GM12878 (cell line): Measurements from ENCODE around the gene HBB. TPM values are rescaled to one million over a fixed set of nuclear protein-coding genes. Genes with fewer than 3 reads are reported as not detected.

Experiments used
- ATAC-seq: fragments of 200-7000 bp; cut with Tn5 transposase; 3 replicates; pipeline ENCODE4 v1.9.1; 2020; ENCODE audit warnings: mild to moderate bottlenecking, moderate library complexity
- BruUV-seq: library from RNA; stranded (reverse); fragments of 400-500 nt; replicated peaks from 2 replicates; lab custom pipeline; 2021; lab: Mats Ljungman, UMichigan
- CTCF ChIA-PET: fragments of 300-600 bp; sonication (Branson Sonifier 250); formaldehyde crosslinking; extraction: SDS; loops from one replicate; lab custom pipeline; 2021; ENCODE audit warnings: inconsistent platforms; lab: Yijun Ruan, JAX
- POLR2A ChIA-PET: fragments of 350-600 bp; formaldehyde crosslinking; extraction: SDS; loops from one replicate; lab custom pipeline; 2021; ENCODE audit warnings: inconsistent platforms; lab: Charles Lee
- RAD21 ChIA-PET: fragments of 300-600 bp; sonication (Branson Sonifier 250); formaldehyde crosslinking; loops from one replicate; lab custom pipeline; 2023; ENCODE audit warnings: antibody characterized with exemption; ENCODE audit not compliant: unreplicated experiment; lab: Charles Lee
- SMC1A ChIA-PET: fragments of 300-600 bp; sonication (Branson Sonifier 250); formaldehyde crosslinking; loops from one replicate; lab custom pipeline; 2023; ENCODE audit not compliant: unreplicated experiment, uncharacterized antibody; lab: Charles Lee
- DNase-seq: peaks from one replicate; pipeline ENCODE4 v3.0.0-alpha.2; 2011; ENCODE audit warnings: low read depth, low spot score
- FAIRE-seq: peaks from 3 replicates; lab custom pipeline; 2011; peaks lifted over from hg19 to GRCh38; lab: Jason Lieb, UNC
- H2AFZ ChIP-seq: 2 replicates; pipeline ENCODE4 v1.6.0; 2011; ENCODE audit warnings: low read depth, low read length, control low read depth; ENCODE audit not compliant: control insufficient read depth
- H3K27ac ChIP-seq: 2 replicates; pipeline ENCODE4 v1.5.1; 2011; ENCODE audit warnings: control low read depth; ENCODE audit not compliant: control insufficient read depth, insufficient read depth
- H3K27me3 ChIP-seq, 2 experiments: replicated peaks in 1 of 2; 2 replicates each; pipeline versions ENCODE4 v1.6.0 to v1.6.1; 2011; ENCODE audit warnings: low read length in 1 of 2; ENCODE audit not compliant: control insufficient read depth in 2 of 2, insufficient read depth in 2 of 2
- H3K36me3 ChIP-seq, 2 experiments: 2 replicates each; pipeline ENCODE4 v1.5.1; 2011; ENCODE audit warnings: low read length in 1 of 2; ENCODE audit not compliant: control insufficient read depth in 2 of 2, insufficient read depth in 2 of 2
- H3K4me1 ChIP-seq: 2 replicates; pipeline ENCODE4 v1.6.1; 2011; ENCODE audit warnings: mild to moderate bottlenecking, low read length, moderate library complexity, mixed read lengths; ENCODE audit not compliant: control insufficient read depth, insufficient read depth
- H3K4me2 ChIP-seq: 2 replicates; pipeline ENCODE4 v1.6.0; 2011; ENCODE audit warnings: control low read depth; ENCODE audit not compliant: control insufficient read depth, insufficient read depth
- H3K4me3 ChIP-seq: fragments of 200-600 bp; sonication (generic); 2 replicates; pipeline ENCODE4 v1.5.1; 2016
- H3K79me2 ChIP-seq: 2 replicates; pipeline ENCODE4 v1.6.0; 2011; ENCODE audit warnings: low read length; ENCODE audit not compliant: control insufficient read depth, insufficient read depth
- H3K9ac ChIP-seq: 2 replicates; pipeline ENCODE4 v1.8.0; 2011; ENCODE audit warnings: low read length, control low read depth, mixed read lengths; ENCODE audit not compliant: control insufficient read depth, insufficient read depth
- H3K9me3 ChIP-seq: replicated peaks from 3 replicates; pipeline ENCODE4 v1.5.1; 2011; ENCODE audit warnings: mild to moderate bottlenecking, low read length; ENCODE audit not compliant: control insufficient read depth, insufficient read depth
- H4K20me1 ChIP-seq: 2 replicates; pipeline ENCODE4 v1.6.0; 2011; ENCODE audit not compliant: control insufficient read depth, insufficient read depth
- BHLHE40 ChIP-seq, 2 experiments: fragments of 450-650 bp in 1 of 2; IDR thresholded peaks; 2 replicates each; pipeline ENCODE4 v1.6.1; 2011 to 2017; ENCODE audit warnings: low read depth in 2 of 2, borderline replicate concordance in 1 of 2, improper control_type of control experiment in 1 of 2, low read length in 1 of 2, mild to moderate bottlenecking in 1 of 2
- EP300 ChIP-seq, 2 experiments: fragments of 150-350 bp in 1 of 2; IDR thresholded peaks; 2 replicates each; pipeline ENCODE4 v1.6.1; 2011 to 2012; ENCODE audit warnings: low read depth in 2 of 2, low read length in 2 of 2, borderline replicate concordance in 1 of 2, improper control_type of control experiment in 1 of 2, inconsistent platforms in 1 of 2; ENCODE audit not compliant: control insufficient read depth in 1 of 2
- ESRRA ChIP-seq: IDR thresholded peaks from 2 replicates; pipeline ENCODE4 v1.6.1; 2012; ENCODE audit warnings: mild to moderate bottlenecking, low read length, improper control_type of control experiment
- MEF2A ChIP-seq: IDR thresholded peaks from 2 replicates; pipeline ENCODE4 v1.6.1; 2011; ENCODE audit warnings: low read depth, mild to moderate bottlenecking, low read length, moderate library complexity; ENCODE audit not compliant: insufficient read depth
- MTA3 ChIP-seq: IDR thresholded peaks from 2 replicates; pipeline ENCODE4 v1.6.1; 2012; ENCODE audit warnings: low read length, inconsistent platforms, borderline replicate concordance
- NR2C1 ChIP-seq: fragments of 450-650 bp; IDR thresholded peaks from 2 replicates; pipeline ENCODE4 v1.6.1; 2017; ENCODE audit warnings: antibody characterized with exemption, mild to moderate bottlenecking, moderate library complexity
- NRF1 ChIP-seq: conservative IDR thresholded peaks from 2 replicates; pipeline ENCODE4 v1.6.1; 2011; ENCODE audit warnings: mild to moderate bottlenecking, low read depth, low read length, improper control_type of control experiment
- RAD51 ChIP-seq: fragments of 450-650 bp; IDR thresholded peaks from 2 replicates; pipeline ENCODE4 v1.6.1; 2016; ENCODE audit warnings: moderate library complexity, mild to moderate bottlenecking, inconsistent platforms
- SIN3A ChIP-seq: IDR thresholded peaks from 2 replicates; pipeline ENCODE4 v1.6.1; 2012; ENCODE audit warnings: low read depth, low read length, improper control_type of control experiment
- SRF ChIP-seq, 2 experiments: IDR thresholded peaks; 2 replicates each; pipeline ENCODE4 v1.6.1; 2011; ENCODE audit warnings: low read depth in 2 of 2, low read length in 2 of 2, mild to moderate bottlenecking in 1 of 2, moderate library complexity in 1 of 2
- TARDBP ChIP-seq: IDR thresholded peaks from 2 replicates; pipeline ENCODE4 v1.6.1; 2016; ENCODE audit warnings: borderline replicate concordance
- TBL1XR1 ChIP-seq: IDR thresholded peaks from 2 replicates; pipeline ENCODE4 v1.6.1; 2012; ENCODE audit warnings: low read depth, low read length, improper control_type of control experiment
- ZNF24 ChIP-seq: fragments of 450-650 bp; IDR thresholded peaks from 2 replicates; pipeline ENCODE4 v1.6.1; 2017; ENCODE audit warnings: antibody characterized with exemption, mild to moderate bottlenecking
- in situ Hi-C: fragments of 300-500 bp; cut with MboI; formaldehyde crosslinking; loops from 9 replicates; pipeline ENCODE4 v1.14.3; 2018; ENCODE audit warnings: mixed read lengths
- intact Hi-C: fragments of 100-400 bp; cut with micrococcal nuclease; formaldehyde crosslinking; loops from one replicate; pipeline ENCODE4 v1.14.2; 2022; ENCODE audit not compliant: unreplicated experiment
- polyA plus RNA-seq, 11 experiments: library from polyadenylated mRNA; depleted of rRNA in 4 of 11; unstranded in 6 of 11; stranded (reverse) in 5 of 11; fragments of >200 nt; fragmentation: Nextera tagmentation in 4 of 11; fragmentation: Illumina TruSeq in 1 of 11; extraction: Ambion mirVana in 4 of 11; extraction: Trizol in 1 of 11; gene quantifications; 1 replicate in 1 of 11; 2 replicates in 10 of 11; pipeline versions ENCODE4 v1.2.1 to v1.2.3, GENCODE V29; 2011 to 2016; ENCODE audit warnings: inconsistent platforms in 2 of 11, missing spikeins in 2 of 11, low read depth in 1 of 11
- total RNA-seq, 4 experiments: library from RNA; depleted of rRNA in 3 of 4; stranded (reverse); fragments of >200 nt in 3 of 4; fragmentation: Illumina TruSeq in 1 of 4; extraction: Trizol in 1 of 4; gene quantifications; 2 replicates each; pipeline versions ENCODE4 v1.2.1 to v1.2.3, GENCODE V29; 2013 to 2021
- TF ChIP-seq, protein P1 (sequence below): fragments of 450-650 bp; formaldehyde crosslinking; IDR thresholded peaks from 2 replicates; pipeline ENCODE4 v1.4.0; 2020; ENCODE audit warnings: mild to moderate bottlenecking, moderate library complexity

Gene HBB
- total and polyA plus RNA-seq, 10 of the 15 experiments (the other 5 are each of a cell fraction or from before 2014, with no cell fraction given) = 0.36 TPM; not detected in 9

DNA sequence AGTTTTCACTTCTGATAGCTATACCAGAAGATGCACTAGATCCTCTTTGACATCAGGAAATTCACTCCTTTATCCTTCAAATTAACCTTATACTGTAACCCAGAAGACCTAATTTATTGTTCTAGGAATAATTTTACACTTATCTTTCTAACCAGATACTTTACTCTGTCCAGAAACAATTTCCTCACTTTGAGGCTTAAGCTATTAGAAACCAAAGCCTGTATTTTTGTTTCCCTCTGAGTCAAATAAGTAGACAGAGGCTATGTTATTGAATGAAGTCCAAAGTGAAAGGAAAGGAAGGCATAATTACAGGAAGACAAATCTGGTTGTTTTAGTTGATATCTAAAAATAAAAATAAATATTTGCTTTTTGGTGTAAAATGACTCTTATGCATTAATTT lies 28.6 kb downstream of the HBB start:
- RAD21 ChIA-PET = no interaction called here
- TF ChIP-seq SRF (IDR thresholded peaks at IDR 0.05; ENCODE audit: low read depth in 2 of 2, low read length in 2 of 2) (no peak), NR2C1 (no peak), TARDBP (no peak), EP300 (IDR thresholded peaks at IDR 0.05; ENCODE audit: borderline replicate concordance in 1 of 2, control insufficient read depth in 1 of 2, low read depth in 2 of 2, low read length in 2 of 2) (no peak), MEF2A (no peak), TBL1XR1 (no peak), RAD51 (no peak), ZNF24 (no peak), BHLHE40 (IDR thresholded peaks at IDR 0.05; ENCODE audit: borderline replicate concordance in 1 of 2, low read depth in 2 of 2, low read length in 1 of 2) (no peak), SIN3A (no peak), ESRRA (no peak), NRF1 (no peak), MTA3 (no peak)
- TF ChIP-seq, protein P1, sequence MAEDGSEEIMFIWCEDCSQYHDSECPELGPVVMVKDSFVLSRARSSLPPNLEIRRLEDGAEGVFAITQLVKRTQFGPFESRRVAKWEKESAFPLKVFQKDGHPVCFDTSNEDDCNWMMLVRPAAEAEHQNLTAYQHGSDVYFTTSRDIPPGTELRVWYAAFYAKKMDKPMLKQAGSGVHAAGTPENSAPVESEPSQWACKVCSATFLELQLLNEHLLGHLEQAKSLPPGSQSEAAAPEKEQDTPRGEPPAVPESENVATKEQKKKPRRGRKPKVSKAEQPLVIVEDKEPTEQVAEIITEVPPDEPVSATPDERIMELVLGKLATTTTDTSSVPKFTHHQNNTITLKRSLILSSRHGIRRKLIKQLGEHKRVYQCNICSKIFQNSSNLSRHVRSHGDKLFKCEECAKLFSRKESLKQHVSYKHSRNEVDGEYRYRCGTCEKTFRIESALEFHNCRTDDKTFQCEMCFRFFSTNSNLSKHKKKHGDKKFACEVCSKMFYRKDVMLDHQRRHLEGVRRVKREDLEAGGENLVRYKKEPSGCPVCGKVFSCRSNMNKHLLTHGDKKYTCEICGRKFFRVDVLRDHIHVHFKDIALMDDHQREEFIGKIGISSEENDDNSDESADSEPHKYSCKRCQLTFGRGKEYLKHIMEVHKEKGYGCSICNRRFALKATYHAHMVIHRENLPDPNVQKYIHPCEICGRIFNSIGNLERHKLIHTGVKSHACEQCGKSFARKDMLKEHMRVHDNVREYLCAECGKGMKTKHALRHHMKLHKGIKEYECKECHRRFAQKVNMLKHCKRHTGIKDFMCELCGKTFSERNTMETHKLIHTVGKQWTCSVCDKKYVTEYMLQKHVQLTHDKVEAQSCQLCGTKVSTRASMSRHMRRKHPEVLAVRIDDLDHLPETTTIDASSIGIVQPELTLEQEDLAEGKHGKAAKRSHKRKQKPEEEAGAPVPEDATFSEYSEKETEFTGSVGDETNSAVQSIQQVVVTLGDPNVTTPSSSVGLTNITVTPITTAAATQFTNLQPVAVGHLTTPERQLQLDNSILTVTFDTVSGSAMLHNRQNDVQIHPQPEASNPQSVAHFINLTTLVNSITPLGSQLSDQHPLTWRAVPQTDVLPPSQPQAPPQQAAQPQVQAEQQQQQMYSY (CRISPR knock-in tag) = no peak
- TF ChIP-seq, all 136 proteins: peak for 0
- no TSS peak for BruUV-seq
- H3K4me1 ChIP-seq = no peaks in the 10 kb centered on the region
- no peaks in the 10 kb centered on the region for H3K79me2 ChIP-seq
- no peak overlapping the region for H3K9ac ChIP-seq
- CTCF ChIA-PET = no interaction called here
- SMC1A ChIA-PET = interaction anchor here (1.3 to 3.7 kb wide), 3 partner anchors 10 to 612 kb away, joined by 3 to 12 read pairs (median 3); no protein-coding TSS in a partner anchor
- H3K4me2 ChIP-seq = no peak overlapping the region
- no peak for ATAC-seq
- DNase-seq = no peak
- no peak overlapping the region for H2AFZ ChIP-seq
- intact Hi-C loops (no loop called here), in situ Hi-C loops (no loop called here)
- POLR2A ChIA-PET = no interaction called here
- H3K36me3 ChIP-seq = no peaks in the 10 kb centered on the region
- H3K27ac ChIP-seq = no peak overlapping the region
- no peak overlapping the region for H3K4me3 ChIP-seq
- H3K27me3 ChIP-seq = no peaks in the 10 kb centered on the region
- no peaks in the 10 kb centered on the region for H4K20me1 ChIP-seq
- H3K9me3 ChIP-seq = no peaks in the 10 kb centered on the region
- no peak for FAIRE-seq
